KMS-11 (cell line): Measurements from ENCODE around the gene VAT1.
"Not testable (repeated sequence)": the region's sequence is repeated elsewhere in the genome, so short reads cannot be mapped to it uniquely, and the experiment has no call there.

Experiments
- H2AFZ ChIP-seq: fragments of 200-600 bp; sonication (generic); 2 replicates; pipeline ENCODE4 v1.6.1; 2016; ENCODE audit warnings: antibody characterized with exemption, mixed run types, low read depth
- H3K27ac ChIP-seq: fragments of 200-600 bp; sonication (generic); 2 replicates; pipeline ENCODE4 v1.6.1; 2016; ENCODE audit warnings: mild to moderate bottlenecking, mixed run types
- H3K27me3 ChIP-seq: fragments of 200-600 bp; sonication (generic); 2 replicates; pipeline ENCODE4 v1.6.1; 2017; ENCODE audit warnings: mild to moderate bottlenecking, low read depth, mixed run types, moderate library complexity; ENCODE audit not compliant: insufficient read depth
- H3K36me3 ChIP-seq: fragments of 200-600 bp; sonication (generic); 2 replicates; pipeline ENCODE4 v1.6.1; 2017; ENCODE audit warnings: mild to moderate bottlenecking, mixed run types; ENCODE audit not compliant: insufficient read depth
- H3K4me1 ChIP-seq: fragments of 200-600 bp; sonication (generic); 2 replicates; pipeline ENCODE4 v1.6.1; 2016; ENCODE audit warnings: mild to moderate bottlenecking, low read depth, mixed run types; ENCODE audit not compliant: poor library complexity, severe bottlenecking
- H3K4me2 ChIP-seq: fragments of 200-600 bp; sonication (generic); 2 replicates; pipeline ENCODE4 v1.7.0; 2016; ENCODE audit warnings: mild to moderate bottlenecking, mixed run types
- H3K4me3 ChIP-seq: fragments of 200-600 bp; sonication (generic); IDR thresholded peaks from 2 replicates; pipeline ENCODE4 v1.6.1; 2017; ENCODE audit warnings: low read depth, low read length, mixed read lengths; ENCODE audit not compliant: insufficient read depth
- H3K79me2 ChIP-seq: fragments of 200-600 bp; sonication (generic); 2 replicates; pipeline ENCODE4 v1.6.1; 2016; ENCODE audit warnings: low read depth, mixed run types; ENCODE audit not compliant: insufficient read depth
- H3K9ac ChIP-seq: fragments of 200-600 bp; sonication (generic); 2 replicates; pipeline ENCODE4 v1.6.1; 2016; ENCODE audit warnings: mild to moderate bottlenecking, mixed run types
- H4K20me1 ChIP-seq: fragments of 200-600 bp; sonication (generic); 2 replicates; pipeline ENCODE4 v1.6.1; 2016; ENCODE audit warnings: mild to moderate bottlenecking, mixed run types; ENCODE audit not compliant: insufficient read depth
- TF ChIP-seq, protein P1 (sequence below): fragments of 200-600 bp; sonication (generic); conservative IDR thresholded peaks from 2 replicates; pipeline ENCODE4 v1.6.1; 2017; ENCODE audit warnings: low read depth, mild to moderate bottlenecking, antibody characterized with exemption, low read length, moderate library complexity, mixed read lengths

The VAT1 gene

GRCh38 chr17:43003542-43004172 is 18.5 kb downstream of the VAT1 start:
- TF ChIP-seq, protein P1, sequence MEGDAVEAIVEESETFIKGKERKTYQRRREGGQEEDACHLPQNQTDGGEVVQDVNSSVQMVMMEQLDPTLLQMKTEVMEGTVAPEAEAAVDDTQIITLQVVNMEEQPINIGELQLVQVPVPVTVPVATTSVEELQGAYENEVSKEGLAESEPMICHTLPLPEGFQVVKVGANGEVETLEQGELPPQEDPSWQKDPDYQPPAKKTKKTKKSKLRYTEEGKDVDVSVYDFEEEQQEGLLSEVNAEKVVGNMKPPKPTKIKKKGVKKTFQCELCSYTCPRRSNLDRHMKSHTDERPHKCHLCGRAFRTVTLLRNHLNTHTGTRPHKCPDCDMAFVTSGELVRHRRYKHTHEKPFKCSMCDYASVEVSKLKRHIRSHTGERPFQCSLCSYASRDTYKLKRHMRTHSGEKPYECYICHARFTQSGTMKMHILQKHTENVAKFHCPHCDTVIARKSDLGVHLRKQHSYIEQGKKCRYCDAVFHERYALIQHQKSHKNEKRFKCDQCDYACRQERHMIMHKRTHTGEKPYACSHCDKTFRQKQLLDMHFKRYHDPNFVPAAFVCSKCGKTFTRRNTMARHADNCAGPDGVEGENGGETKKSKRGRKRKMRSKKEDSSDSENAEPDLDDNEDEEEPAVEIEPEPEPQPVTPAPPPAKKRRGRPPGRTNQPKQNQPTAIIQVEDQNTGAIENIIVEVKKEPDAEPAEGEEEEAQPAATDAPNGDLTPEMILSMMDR = no peak
- H3K27me3 ChIP-seq = no peaks in the 10 kb centered on the region
- peaks cover 9% of the 10 kb centered on the region; the same call in 1 of the 2 replicates for H3K36me3 ChIP-seq
- no peak overlapping the region for H2AFZ ChIP-seq
- no peak overlapping the region for H3K4me3 ChIP-seq
- peaks cover 22% of the 10 kb centered on the region for H3K4me1 ChIP-seq
- no peak overlapping the region for H3K9ac ChIP-seq
- H3K27ac ChIP-seq = peak overlapping the region; percentile 9; the same call in 1 of the 2 replicates
- H3K4me2 ChIP-seq = no peak overlapping the region
- 0 out of 2 replicates have a peak, but pooled peaks cover 2% of the 10 kb centered on the region for H4K20me1 ChIP-seq
- H3K79me2 ChIP-seq = peaks cover 21% of the 10 kb centered on the region

- not testable (repeated sequence) for H2AFZ ChIP-seq, H3K36me3 ChIP-seq, H3K9ac ChIP-seq, H3K27ac ChIP-seq, H3K4me2 ChIP-seq, H3K4me3 ChIP-seq, H3K27me3 ChIP-seq, H4K20me1 ChIP-seq
- Histone ChIP-seq H3K4me1 (peaks cover 17% of the 10 kb centered on the region), H3K79me2 (peaks cover 21% of the 10 kb centered on the region)
Measured at GRCh38 chr17:43000894-43001293, 21.3 kb downstream of the VAT1 start.

- Histone ChIP-seq H3K4me2 (peak overlapping the region; percentile 85), H3K36me3 (peaks cover 9% of the 10 kb centered on the region; the same call in 1 of the 2 replicates), H4K20me1 (0 out of 2 replicates have a peak, but pooled peaks cover 2% of the 10 kb centered on the region), H3K4me3 (no peak overlapping the region), H3K27ac (peak overlapping the region; percentile 87), H3K4me1 (peaks cover 17% of the 10 kb centered on the region), H3K9ac (peak overlapping the region; percentile 98), H3K79me2 (peaks cover 21% of the 10 kb centered on the region), H2AFZ (no peak overlapping the region), H3K27me3 (no peaks in the 10 kb centered on the region)
- TF ChIP-seq, protein P1 = no peak
Measured at GRCh38 chr17:42999003-42999525, 23.1 kb downstream of the VAT1 start.

DNA sequence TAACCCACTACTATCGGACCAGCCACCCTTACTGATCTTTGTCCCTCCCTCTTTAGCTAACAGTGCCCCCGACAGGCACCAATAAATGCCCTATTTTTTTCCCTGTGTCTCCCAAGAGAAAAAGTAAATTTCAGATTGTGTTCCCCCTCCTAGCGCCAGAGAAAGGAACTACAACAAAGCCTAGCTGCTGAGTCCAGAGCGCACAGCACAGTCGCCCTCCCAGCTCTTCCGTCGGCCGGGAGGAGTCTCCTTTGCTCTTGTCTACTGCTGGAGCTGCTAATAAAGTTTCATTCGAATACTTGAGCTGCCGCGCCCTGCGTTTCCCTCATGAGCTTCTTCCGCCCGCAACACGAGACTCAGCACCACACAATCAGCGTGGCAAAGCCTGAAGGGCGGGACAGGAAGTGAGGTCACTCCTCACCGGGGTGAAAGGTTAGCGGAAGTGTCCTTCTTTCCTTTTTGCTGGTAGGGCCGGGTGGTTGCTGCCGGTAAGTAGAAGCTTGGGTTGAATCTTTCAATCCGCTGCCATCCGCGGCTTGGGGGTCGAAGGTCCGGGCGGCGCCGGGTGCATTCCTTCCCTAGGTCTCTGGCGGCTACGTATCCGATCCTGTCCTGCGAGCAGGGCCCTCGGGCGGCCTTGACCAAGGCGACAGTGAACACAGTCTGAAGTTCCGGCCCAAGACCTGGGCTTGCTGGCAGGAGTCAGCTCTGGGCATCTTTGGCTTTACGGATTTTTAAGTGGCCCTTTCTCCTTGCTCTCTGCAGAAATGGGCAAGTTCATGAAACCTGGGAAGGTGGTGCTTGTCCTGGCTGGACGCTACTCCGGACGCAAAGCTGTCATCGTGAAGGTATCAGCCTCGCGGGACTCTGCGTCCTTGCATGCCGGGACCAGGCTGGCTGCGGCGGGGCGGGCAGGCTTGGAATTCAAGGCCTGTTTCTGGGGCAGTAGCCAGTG is 23.9 kb downstream of the VAT1 start, which contains the start of gene RPL27:
Gene RPL27 (plus strand): TSS at position 436 of the 955 bp plus-strand sequence. CDS start 332 bp downstream, at position 768.
- Histone ChIP-seq H3K4me2 (peak within 1 kb of the TSS; percentile 85), H4K20me1 (0 out of 2 replicates have a peak, but pooled peaks cover 2% of the 10 kb centered on the region), H3K27me3 (no peaks in the 10 kb centered on the region), H3K27ac (peak within 1 kb of the TSS; percentile 87), H3K4me1 (peaks cover 20% of the 10 kb centered on the region), H3K9ac (peak within 1 kb of the TSS; percentile 98), H3K36me3 (peaks cover 9% of the 10 kb centered on the region; the same call in 1 of the 2 replicates), H3K4me3 (no peak within 1 kb of the TSS), H3K79me2 (peaks cover 21% of the 10 kb centered on the region), H2AFZ (peak within 1 kb of the TSS; percentile 32; the same call in 1 of the 2 replicates)
- TF ChIP-seq, protein P1 = peak; percentile 85
